D721Med (cell line): ENCODE measurements around the gene CHRND.

Experiments used
- DNase-seq: peaks from one replicate; pipeline ENCODE4 v3.0.0; 2011; ENCODE audit warnings: low spot score; ENCODE audit not compliant: insufficient read length
- FAIRE-seq: peaks from 2 replicates; lab custom pipeline; 2011; peaks lifted over from hg19 to GRCh38; lab: Jason Lieb, UNC
- CTCF ChIP-seq: IDR thresholded peaks from 2 replicates; pipeline ENCODE4 v1.5.1; 2012; ENCODE audit warnings: mild to moderate bottlenecking, control low read depth; ENCODE audit not compliant: insufficient read depth; ENCODE audit errors: missing control alignments

CHRND gene

DNA sequence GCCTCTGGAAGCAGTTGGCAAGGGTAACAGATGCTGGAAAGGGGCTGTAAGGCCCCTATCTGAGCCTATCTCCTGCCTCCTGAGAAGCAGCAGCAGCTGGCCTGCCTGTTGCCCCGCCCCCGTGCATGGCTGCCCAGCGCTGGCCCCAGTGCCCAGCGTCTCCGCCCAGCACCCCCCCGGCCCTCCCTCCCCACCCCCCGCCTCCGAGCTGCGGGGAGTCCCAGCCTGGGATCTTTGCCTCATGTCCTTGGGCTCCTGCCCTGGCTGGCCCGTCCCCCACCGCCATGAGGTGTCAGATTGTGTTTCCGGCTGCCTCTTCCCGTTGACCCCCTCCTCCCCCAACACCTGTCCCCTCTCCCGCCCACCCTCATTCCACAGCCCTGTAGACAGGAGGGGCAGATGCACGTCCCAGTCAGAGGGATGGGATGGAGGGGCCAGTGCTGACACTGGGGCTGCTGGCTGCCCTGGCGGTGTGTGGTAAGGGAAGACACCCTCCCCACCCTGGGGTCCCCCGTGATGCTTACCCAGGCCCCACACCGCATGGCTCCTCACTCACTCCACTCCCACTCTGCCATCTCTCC lies at the start of gene CHRND:
TSS of gene CHRND (plus strand) at position 370 of the 581 bp plus-strand sequence. CDS start at position 426, 56 bp downstream.
- DNase-seq (peak; percentile 64), FAIRE-seq (no peak)
- no peak for TF ChIP-seq CTCF

DNA sequence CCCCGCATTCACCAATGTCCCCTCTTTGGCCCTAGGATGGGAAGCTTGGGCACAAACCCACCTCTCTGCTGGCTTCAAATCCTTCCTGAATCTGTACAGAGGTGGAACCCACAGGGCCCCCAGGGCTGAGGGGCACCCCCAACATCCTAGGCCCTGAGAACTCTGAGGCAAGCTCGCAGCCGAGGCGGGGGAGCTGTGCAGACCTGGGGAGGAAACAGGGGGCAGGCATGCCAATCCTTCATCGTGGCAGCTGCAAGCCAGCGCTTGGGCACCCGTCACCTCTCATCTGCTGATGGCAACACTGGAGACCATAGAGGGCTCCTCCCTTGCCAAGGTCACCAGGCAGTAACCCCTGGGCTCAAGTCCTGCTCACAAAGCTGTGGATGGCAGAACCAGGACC lies 49.2 kb upstream of the CHRND start:
- DNase-seq: no peak
- TF ChIP-seq CTCF: no peak
- FAIRE-seq: no peak

DNA sequence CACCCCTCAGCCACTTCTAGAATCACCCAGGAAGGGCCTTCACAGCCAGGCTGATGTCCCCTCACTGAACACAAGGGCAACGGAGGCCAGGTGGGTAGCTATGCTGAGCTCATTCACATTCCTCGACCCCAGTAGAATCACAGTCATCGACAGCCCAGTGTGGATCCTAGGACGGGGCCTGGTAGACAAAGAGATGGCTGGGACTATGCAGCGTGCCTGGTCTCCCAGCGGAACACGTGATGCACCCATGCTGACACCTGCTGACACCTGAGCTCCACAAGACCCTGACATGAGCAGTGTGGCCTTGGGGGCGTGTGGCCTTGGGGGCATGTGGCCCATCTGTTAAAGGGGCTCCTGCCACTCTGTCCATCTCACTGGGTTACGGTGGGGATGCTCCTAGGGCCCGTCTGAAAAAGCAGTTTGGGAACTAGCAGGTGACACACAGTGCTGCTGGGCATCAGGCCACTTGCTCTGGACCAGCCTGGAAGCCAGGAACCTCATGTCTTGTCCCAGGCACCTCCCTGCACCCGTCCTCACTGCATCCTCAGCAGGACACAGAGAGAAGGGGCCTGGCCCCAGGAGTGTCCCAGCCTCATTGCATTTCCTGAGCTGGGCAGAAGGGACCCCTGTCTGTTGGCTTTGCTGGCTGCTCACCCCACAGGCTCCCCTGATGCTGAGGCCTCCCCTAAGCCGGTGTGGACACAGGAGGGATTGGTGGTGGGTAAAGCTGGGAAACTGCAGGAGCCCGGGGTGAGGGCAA lies 48.0 kb upstream of the CHRND start:
- DNase-seq: no peak

GRCh38 chr2:232478571-232479340 lies 47.2 kb upstream of the CHRND start:
- DNase-seq (no peak), FAIRE-seq (no peak)
- TF ChIP-seq CTCF: no peak

More for the DNA sequence above, 48.0 kb upstream of the CHRND start:
- no peak for FAIRE-seq
- TF ChIP-seq CTCF: no peak

DNA sequence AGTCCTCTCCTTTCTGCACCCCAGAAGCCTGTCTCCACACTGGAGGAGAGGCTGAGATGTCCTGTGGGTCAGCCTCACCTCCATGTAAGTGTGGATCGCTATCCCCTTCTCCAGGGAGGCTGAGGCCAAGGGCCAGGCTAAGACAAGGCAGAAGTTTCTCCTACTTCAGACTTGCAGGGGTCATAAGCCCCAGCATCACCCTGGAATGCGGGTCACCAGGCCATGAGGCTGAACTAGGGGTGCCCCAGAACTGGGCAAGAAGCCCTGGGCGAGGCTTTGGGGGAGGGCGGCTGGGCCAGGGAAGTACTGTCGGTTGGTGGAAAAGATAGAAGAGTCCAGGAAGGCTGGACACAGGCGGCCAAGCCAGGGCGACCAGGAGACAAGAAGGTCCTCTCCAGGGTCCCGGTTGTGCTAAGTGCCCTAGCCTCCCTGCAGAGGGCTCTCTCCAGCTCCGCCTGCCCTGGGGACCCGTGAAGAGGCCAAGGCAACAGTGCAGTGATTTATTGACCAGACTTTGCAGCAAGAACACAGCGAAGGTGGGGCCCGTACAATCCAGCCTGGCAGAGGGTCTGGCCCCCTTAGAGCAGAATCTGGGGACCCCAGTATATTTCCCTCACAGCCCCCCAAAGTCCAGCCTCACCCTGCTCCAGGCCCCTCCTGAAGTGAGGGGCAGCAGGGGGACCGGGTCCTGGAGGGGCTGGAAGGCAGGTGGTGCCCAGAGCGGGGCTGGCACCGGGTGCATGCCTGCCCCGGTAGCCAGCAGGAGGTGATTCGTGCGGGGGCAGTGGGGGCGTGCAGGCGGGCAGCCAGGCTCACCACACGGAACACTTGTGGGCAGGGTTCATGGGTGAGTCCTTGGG lies 46.4 kb upstream of the CHRND start:
- no peak for TF ChIP-seq CTCF
- no peak for DNase-seq
- FAIRE-seq: no peak

- DNase-seq (no peak), FAIRE-seq (no peak)
- TF ChIP-seq CTCF: no peak
Measured at GRCh38 chr2:232480201-232481190, 45.5 kb upstream of the CHRND start.
